B cell (primary cell): ENCODE data around the gene TDRD6. TPM values are rescaled to one million over a fixed set of nuclear protein-coding genes. Genes with fewer than 3 reads are reported as not detected.

Experiments used
- ATAC-seq: fragments of 200-7000 bp; cut with Tn5 transposase; one replicate; pipeline ENCODE4 v1.10.0; 2021; ENCODE audit warnings: low read depth, mild to moderate bottlenecking, moderate number of reproducible peaks, moderate library complexity
- CTCF ChIA-PET: fragments of 350-600 bp; sonication (Branson Sonifier 250); formaldehyde crosslinking; loops from one replicate; lab custom pipeline; 2021; ENCODE audit warnings: antibody characterized with exemption, inconsistent platforms; lab: Charles Lee
- POLR2A ChIA-PET: fragments of 350-600 bp; sonication (Branson Sonifier 250); formaldehyde crosslinking; loops from one replicate; lab custom pipeline; 2021; ENCODE audit warnings: antibody characterized with exemption; lab: Charles Lee
- DNase-seq: peaks from one replicate; pipeline ENCODE4 v3.0.0; 2013
- H2AFZ ChIP-seq: 2 replicates; pipeline ENCODE4 v1.6.1; 2012; ENCODE audit warnings: mild to moderate bottlenecking, low read depth, low read length; ENCODE audit not compliant: insufficient read depth, poor library complexity, severe bottlenecking
- H3K27ac ChIP-seq, 2 donors: 1 replicate in 1 of 2; 2 replicates in 1 of 2; pipeline ENCODE4 v1.5.1; 2012 to 2013; ENCODE audit warnings: low read length in 2 of 2, mild to moderate bottlenecking in 2 of 2, moderate library complexity in 1 of 2
- H3K27me3 ChIP-seq, 4 experiments: fragments of 200-600 bp in 1 of 4; sonication (generic) in 1 of 4; replicated peaks in 1 of 4; 1 replicate in 2 of 4; 2 replicates in 2 of 4; pipeline versions ENCODE4 v1.6.1 to v1.7.0; 2013 to 2016; ENCODE audit warnings: low read length in 3 of 4, mild to moderate bottlenecking in 2 of 4, mixed read lengths in 1 of 4, moderate library complexity in 1 of 4; ENCODE audit not compliant: insufficient read depth in 4 of 4, control insufficient read depth in 3 of 4; ENCODE audit errors: control extremely low read depth in 1 of 4
- H3K36me3 ChIP-seq, 2 experiments: replicated peaks in 1 of 2; 1 replicate in 1 of 2; 2 replicates in 1 of 2; pipeline versions ENCODE4 v1.6.1 to v1.7.1; 2013; ENCODE audit warnings: low read length in 1 of 2; ENCODE audit not compliant: insufficient read depth in 2 of 2, control insufficient read depth in 1 of 2; ENCODE audit errors: control extremely low read depth in 1 of 2, extremely low read depth in 1 of 2
- H3K4me1 ChIP-seq, 2 donors: fragments of 200-600 bp in 1 of 2; sonication (generic) in 1 of 2; 1 replicate in 1 of 2; 2 replicates in 1 of 2; pipeline versions ENCODE4 v1.5.1 to v1.6.1; 2013 to 2017; ENCODE audit warnings: low read length in 2 of 2; ENCODE audit not compliant: control insufficient read depth in 2 of 2, insufficient read depth in 2 of 2
- H3K4me2 ChIP-seq: replicated peaks from 2 replicates; pipeline ENCODE3; 2012; ENCODE audit warnings: mild to moderate bottlenecking, low read depth, low read length; ENCODE audit not compliant: poor library complexity, severe bottlenecking
- H3K4me3 ChIP-seq, 5 experiments: fragments of 200-600 bp in 1 of 5; sonication (generic) in 1 of 5; 1 replicate in 3 of 5; 2 replicates in 2 of 5; pipeline versions ENCODE4 v1.5.1 to v1.7.0; 2011 to 2016; ENCODE audit warnings: low read length in 4 of 5, mild to moderate bottlenecking in 4 of 5, low read depth in 2 of 5, control low read depth in 1 of 5, moderate library complexity in 1 of 5; ENCODE audit not compliant: insufficient read depth in 1 of 5; ENCODE audit errors: control extremely low read depth in 1 of 5, extremely low read depth in 1 of 5
- H3K79me2 ChIP-seq: fragments of 200-600 bp; sonication (generic); one replicate; pipeline ENCODE4 v1.6.0; 2016; ENCODE audit warnings: low read length; ENCODE audit not compliant: control insufficient read depth, insufficient read depth
- H3K9ac ChIP-seq: fragments of 200-600 bp; sonication (generic); 2 replicates; pipeline ENCODE4 v1.6.1; 2017; ENCODE audit warnings: mild to moderate bottlenecking, low read length, moderate library complexity
- H3K9me3 ChIP-seq, 3 donors: one replicate each; pipeline versions ENCODE4 v1.6.1 to v1.7.1; 2013; ENCODE audit warnings: low read length in 2 of 3; ENCODE audit not compliant: control insufficient read depth in 2 of 3, insufficient read depth in 1 of 3; ENCODE audit errors: control extremely low read depth in 1 of 3
- H4K20me1 ChIP-seq: 2 replicates; pipeline ENCODE4 v1.6.0; 2012; ENCODE audit warnings: mild to moderate bottlenecking, low read length; ENCODE audit not compliant: insufficient read depth, control insufficient read depth, poor library complexity, severe bottlenecking
- H3K27ac Mint-ChIP-seq: one replicate; pipeline ENCODE4 v1.8.0; 2021; ENCODE audit warnings: mixed read lengths
- H3K27me3 Mint-ChIP-seq: one replicate; pipeline ENCODE4 v1.8.0; 2021; ENCODE audit warnings: mixed read lengths
- H3K4me1 Mint-ChIP-seq: one replicate; pipeline ENCODE4 v1.8.0; 2021; ENCODE audit warnings: mixed read lengths
- H3K4me3 Mint-ChIP-seq: one replicate; pipeline ENCODE4 v1.8.0; 2021; ENCODE audit warnings: mixed read lengths
- H3K9me3 Mint-ChIP-seq: one replicate; pipeline ENCODE4 v1.8.0; 2022; ENCODE audit warnings: mixed read lengths; ENCODE audit not compliant: insufficient read depth
- EZH2 ChIP-seq: IDR thresholded peaks from 2 replicates; pipeline ENCODE4 v1.6.1; 2012; ENCODE audit warnings: borderline replicate concordance, low read depth, mild to moderate bottlenecking, moderate library complexity, low read length; ENCODE audit not compliant: insufficient read depth, poor library complexity, severe bottlenecking
- WGBS: methylation state at CpG from one replicate; pipeline ENCODE4 v1.1.5; 2013; ENCODE audit warnings: missing lambda C conversion rate; ENCODE audit not compliant: insufficient coverage; 5-methylcytosine and 5-hydroxymethylcytosine counted together
- intact Hi-C: fragments of 100-400 bp; cut with micrococcal nuclease; formaldehyde crosslinking; loops from one replicate; pipeline ENCODE4 v1.10.0; 2022
- polyA plus RNA-seq: library from polyadenylated mRNA; depleted of rRNA; stranded (reverse); fragments of >200 nt; gene quantifications from 2 replicates; pipeline ENCODE4 v1.2.3, GENCODE V29; 2012
- total RNA-seq, 2 donors: library from RNA; stranded (reverse); fragments of 120-200 nt in 1 of 2; gene quantifications; 1 replicate in 1 of 2; 2 replicates in 1 of 2; pipeline versions ENCODE4 v1.2.3 to v1.2.4, GENCODE V29; 2013 to 2022
- TF ChIP-seq, protein P1 (sequence below): fragments of 200-600 bp; IDR thresholded peaks from one replicate; pipeline ENCODE4 v1.8.0; 2022; ENCODE audit warnings: antibody characterized with exemption, mild to moderate bottlenecking

The TDRD6 gene
- total and polyA plus RNA-seq, 2 donors (not counting 1 experiment from before 2014, with no cell fraction given), result 0.01 TPM; not detected in 1

DNA sequence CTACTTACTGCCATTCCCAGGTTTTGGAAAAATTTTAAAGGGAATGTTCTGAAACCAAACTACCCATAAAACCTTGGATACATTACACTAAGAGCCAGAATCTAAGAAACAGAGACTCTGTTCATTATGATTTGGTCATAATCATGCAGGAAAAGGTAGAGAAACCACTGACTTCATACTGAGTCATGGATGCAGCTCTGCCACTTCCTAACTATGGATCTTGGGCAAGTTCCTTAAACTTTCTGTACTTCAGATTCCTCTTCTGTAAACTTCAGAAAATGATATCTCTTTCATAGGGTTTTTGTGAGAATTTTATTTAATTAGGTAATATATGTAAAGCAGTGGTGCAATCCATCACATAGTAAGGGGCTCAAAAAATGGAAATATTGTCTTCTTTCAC is 27.5 kb downstream of the TDRD6 start:
- no peaks in the 10 kb centered on the region for H3K79me2 ChIP-seq
- Mint-ChIP-seq H3K27ac (no peak overlapping the region), H3K4me3 (no peak overlapping the region), H3K9me3 (no peaks in the 10 kb centered on the region), H3K27me3 (peaks cover 11% of the 10 kb centered on the region), H3K4me1 (no peaks in the 10 kb centered on the region)
- H3K9ac ChIP-seq, result no peak overlapping the region
- no peaks in the 10 kb centered on the region for H3K27me3 ChIP-seq
- ChIA-PET CTCF (no interaction called here), POLR2A (no interaction called here)
- no peaks in the 10 kb centered on the region for H3K4me1 ChIP-seq
- no peak overlapping the region for H2AFZ ChIP-seq
- no peak for DNase-seq
- intact Hi-C loops, result no loop called here
- no peak for TF ChIP-seq EZH2
- TF ChIP-seq, protein P1, sequence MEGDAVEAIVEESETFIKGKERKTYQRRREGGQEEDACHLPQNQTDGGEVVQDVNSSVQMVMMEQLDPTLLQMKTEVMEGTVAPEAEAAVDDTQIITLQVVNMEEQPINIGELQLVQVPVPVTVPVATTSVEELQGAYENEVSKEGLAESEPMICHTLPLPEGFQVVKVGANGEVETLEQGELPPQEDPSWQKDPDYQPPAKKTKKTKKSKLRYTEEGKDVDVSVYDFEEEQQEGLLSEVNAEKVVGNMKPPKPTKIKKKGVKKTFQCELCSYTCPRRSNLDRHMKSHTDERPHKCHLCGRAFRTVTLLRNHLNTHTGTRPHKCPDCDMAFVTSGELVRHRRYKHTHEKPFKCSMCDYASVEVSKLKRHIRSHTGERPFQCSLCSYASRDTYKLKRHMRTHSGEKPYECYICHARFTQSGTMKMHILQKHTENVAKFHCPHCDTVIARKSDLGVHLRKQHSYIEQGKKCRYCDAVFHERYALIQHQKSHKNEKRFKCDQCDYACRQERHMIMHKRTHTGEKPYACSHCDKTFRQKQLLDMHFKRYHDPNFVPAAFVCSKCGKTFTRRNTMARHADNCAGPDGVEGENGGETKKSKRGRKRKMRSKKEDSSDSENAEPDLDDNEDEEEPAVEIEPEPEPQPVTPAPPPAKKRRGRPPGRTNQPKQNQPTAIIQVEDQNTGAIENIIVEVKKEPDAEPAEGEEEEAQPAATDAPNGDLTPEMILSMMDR, result no peak
- no peak overlapping the region for H3K27ac ChIP-seq
- H3K9me3 ChIP-seq, result no peaks in the 10 kb centered on the region
- H4K20me1 ChIP-seq, result no peaks in the 10 kb centered on the region
- H3K36me3 ChIP-seq, result no peaks in the 10 kb centered on the region
- H3K4me2 ChIP-seq, result no peak overlapping the region
- H3K4me3 ChIP-seq, result no peak overlapping the region
- no peak for ATAC-seq

DNA sequence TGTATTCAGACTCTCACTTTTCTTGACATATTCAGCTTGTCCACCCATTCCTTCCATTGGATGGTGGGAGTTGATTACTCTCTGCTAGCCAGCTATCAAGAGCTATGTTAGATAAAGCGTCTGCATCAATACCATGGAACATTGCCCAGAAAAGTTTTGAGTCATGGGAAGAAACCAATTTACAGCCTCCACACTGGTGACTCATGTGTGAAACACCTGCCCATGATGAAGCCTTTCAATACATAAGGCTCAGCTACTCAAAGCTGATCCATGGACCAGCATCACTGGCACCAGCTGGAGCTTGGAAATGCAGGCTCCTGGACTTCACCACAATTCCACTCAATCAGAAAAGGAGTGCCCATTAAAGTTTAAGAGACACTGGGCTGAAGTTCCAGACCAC is 31.4 kb downstream of the TDRD6 start:
- Mint-ChIP-seq H3K9me3 (no peaks in the 10 kb centered on the region), H3K27me3 (peaks cover 26% of the 10 kb centered on the region), H3K4me3 (no peak overlapping the region), H3K4me1 (no peaks in the 10 kb centered on the region), H3K27ac (no peak overlapping the region)
- TF ChIP-seq, protein P1, result no peak
- no peak for TF ChIP-seq EZH2
- H3K27ac ChIP-seq, result no peak overlapping the region
- intact Hi-C loops, result no loop called here
- 83% methylated on average over 1 of the region's 1 CpG for whole genome bisulfite sequencing
- H3K36me3 ChIP-seq, result no peaks in the 10 kb centered on the region
- no peaks in the 10 kb centered on the region for H4K20me1 ChIP-seq
- no peak overlapping the region for H3K4me3 ChIP-seq
- H3K4me1 ChIP-seq, result no peaks in the 10 kb centered on the region
- no peaks in the 10 kb centered on the region for H3K27me3 ChIP-seq
- H2AFZ ChIP-seq, result no peak overlapping the region
- DNase-seq (no peak), ATAC-seq (no peak)
- H3K9me3 ChIP-seq, result no peaks in the 10 kb centered on the region
- no peaks in the 10 kb centered on the region for H3K79me2 ChIP-seq
- ChIA-PET POLR2A (no interaction called here), CTCF (no interaction called here)
- H3K9ac ChIP-seq, result no peak overlapping the region
- H3K4me2 ChIP-seq, result no peak overlapping the region
